Sciatic nerve (tissue), 2 donors: ENCODE data around the gene CADPS. TPM values are rescaled to one million over a fixed set of nuclear protein-coding genes. Genes with fewer than 3 reads are reported as not detected.

Experiments used
- ATAC-seq: fragments of 200-7000 bp; cut with Tn5 transposase; one replicate; pipeline ENCODE4 v1.9.1; 2020; ENCODE audit warnings: mild to moderate bottlenecking, moderate library complexity
- DNase-seq: peaks from one replicate; pipeline ENCODE4 v3.0.0-alpha.2; 2020; ENCODE audit warnings: low spot score
- intact Hi-C: fragments of 100-400 bp; cut with DNase I; formaldehyde crosslinking; loops from one replicate; pipeline ENCODE4 v1.14.2; 2022
- total RNA-seq: library from RNA; stranded (reverse); fragmentation: NEBNext Ultra II Directional; extraction: Animal tissue kit (Norgen Biotek cat#: 25700); gene quantifications from one replicate; pipeline ENCODE4 v1.2.1, GENCODE V29; 2021
- donor health status: DM: no; HTN: no; CAD: no.
- donor health status: DM: no; HTN: no; CAD: no.

Gene CADPS
- total RNA-seq, 1 donor from 2014 or later = 1.1 TPM

DNA sequence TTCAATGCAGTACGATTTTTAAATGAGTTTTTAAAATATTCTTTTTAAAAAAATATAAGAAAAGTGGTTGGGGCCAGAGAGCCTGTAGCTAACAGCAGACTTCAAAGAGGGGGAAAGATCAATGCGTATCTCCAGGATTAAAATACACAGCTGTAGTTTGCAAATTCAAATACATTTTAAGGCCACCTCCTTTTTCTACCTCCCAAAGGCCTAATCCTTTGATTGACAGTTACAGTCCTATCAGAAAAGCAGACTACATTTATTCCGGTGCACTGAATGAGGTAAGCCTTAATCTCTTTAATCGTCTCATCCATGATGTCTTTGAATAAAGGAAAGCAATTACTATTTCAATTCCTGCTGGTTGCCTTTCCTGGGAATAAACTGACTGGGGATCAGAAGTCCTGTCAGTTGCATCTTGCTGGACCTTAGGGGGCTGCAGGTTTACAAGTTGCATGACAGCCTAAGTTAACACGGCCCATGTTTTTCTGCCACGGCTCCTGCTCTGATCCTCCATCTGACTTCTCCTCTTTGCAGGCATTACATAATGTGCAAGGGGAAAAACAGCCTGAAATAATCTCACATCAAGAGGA lies 51.7 kb downstream of the CADPS start:
- intact Hi-C loops = no loop called here
- ATAC-seq (no peak), DNase-seq (no peak)

DNA sequence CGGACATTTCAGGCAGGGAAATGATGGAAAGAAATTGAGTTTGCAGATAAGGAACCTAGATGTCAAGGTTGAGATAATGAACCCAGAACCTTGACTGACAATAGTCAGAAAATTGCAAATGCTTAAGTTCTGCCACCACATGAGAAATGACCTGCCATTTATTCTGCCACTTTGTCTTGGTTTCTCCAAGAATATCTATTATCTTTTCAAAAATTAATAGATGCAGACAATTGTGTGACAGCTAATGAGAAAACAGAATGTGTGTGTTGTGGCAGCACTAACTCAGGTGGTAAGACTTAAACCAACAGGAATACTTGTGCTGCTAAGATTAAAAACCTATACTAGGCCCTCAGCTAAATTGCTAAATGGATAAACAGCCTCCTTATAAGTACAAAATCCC lies 52.3 kb downstream of the CADPS start:
- ATAC-seq (no peak), DNase-seq (no peak)
- intact Hi-C loops = no loop called here

DNA sequence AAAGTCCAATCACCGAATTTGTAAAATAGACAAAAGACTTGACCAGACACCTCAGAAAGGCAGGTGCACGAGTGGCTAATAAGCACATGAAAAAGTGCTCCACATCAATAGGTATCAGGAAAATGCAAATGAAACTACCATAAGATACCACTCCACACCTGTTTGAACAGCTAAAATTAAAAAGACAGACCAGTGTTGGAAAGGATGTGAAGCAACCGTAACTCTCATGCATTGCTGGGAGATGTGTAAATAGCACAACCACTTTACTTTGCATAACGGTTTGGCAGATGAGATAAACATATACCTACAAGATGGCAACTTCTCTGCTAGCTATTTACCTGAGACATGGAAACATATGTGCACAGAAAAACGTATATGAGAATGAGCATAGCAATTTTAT lies 56.9 kb downstream of the CADPS start:
- no peak for DNase-seq
- no peak for ATAC-seq
- intact Hi-C loops = no loop called here

DNA sequence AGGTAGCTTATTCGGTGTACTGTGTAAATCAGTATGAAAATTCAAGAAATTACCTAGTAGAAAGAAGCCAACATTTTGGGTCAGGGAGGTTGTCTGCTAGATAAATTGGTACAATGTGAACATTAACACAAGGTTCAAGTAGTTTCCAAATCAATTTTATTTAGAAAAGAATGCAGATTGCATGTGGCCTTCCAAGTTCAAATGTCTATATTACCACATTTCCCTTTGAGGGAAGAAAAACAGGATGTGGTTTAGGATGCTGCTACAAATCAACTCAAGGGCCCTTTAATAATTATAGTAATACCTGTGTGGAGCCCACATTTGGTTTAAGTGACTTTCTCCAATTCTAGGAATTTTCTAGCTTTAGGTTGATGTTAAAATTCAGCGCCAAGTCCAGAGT lies 57.5 kb downstream of the CADPS start:
- intact Hi-C loops = no loop called here
- DNase-seq (no peak), ATAC-seq (no peak)

DNA sequence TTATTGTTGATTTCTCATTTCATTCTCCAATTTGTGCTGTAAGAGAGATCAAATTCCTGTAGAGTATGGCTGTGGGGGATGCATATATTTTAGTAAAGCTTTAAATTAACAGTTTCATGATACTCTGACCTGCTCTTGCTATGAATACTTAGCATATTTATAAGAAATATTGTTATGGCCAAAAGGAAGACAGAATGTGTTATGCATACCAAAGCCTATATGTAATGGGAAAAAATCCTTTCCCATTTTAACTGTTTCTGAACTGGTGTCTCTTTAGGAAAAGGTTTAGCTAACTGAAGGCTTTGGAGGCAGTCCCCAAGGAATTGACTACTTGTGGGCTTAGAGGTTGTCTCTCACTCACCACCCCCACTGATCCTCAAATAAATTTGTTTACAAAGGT lies 59.2 kb downstream of the CADPS start:
- no peak for DNase-seq
- intact Hi-C loops = no loop called here
- ATAC-seq = no peak

DNA sequence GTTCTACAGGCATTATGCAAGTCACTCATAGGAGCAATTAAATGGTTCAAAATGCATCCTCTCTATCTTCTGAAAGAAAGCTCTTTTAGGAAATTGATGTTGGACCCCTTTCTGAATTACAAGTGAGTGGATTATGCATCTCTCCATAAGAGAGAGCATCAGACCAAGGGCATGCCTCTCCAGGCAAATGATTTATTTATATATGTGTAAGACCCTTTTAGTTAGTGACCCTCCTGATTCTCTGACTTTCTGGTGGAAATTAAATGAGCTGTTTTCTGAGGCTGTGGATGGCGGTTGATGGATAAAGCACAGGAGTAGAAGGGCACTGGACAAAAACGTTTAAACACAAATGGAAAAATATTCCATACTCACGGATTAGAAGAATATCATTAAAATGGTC lies 62.6 kb downstream of the CADPS start:
- intact Hi-C loops = no loop called here
- ATAC-seq = no peak
- DNase-seq = no peak

DNA sequence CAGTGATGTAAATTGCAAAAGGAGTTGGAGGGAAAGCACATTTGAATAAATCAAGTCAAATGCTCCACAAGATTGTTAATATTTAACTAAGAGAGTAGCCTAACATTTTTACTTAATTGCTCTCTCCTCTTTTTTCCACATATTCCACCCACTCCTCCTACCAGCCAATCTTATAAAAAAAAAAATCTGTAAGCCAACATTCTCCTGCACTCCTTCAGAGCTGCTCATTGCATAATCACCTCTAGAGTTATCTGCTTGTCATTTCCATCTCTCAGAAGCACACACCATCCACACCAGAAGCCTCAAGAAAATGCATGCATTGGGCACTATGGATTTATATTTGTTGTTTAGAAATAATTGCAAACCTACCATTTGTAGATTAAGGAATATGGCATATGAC lies 64.1 kb downstream of the CADPS start:
- DNase-seq (no peak), ATAC-seq (no peak)
- intact Hi-C loops = no loop called here

DNA sequence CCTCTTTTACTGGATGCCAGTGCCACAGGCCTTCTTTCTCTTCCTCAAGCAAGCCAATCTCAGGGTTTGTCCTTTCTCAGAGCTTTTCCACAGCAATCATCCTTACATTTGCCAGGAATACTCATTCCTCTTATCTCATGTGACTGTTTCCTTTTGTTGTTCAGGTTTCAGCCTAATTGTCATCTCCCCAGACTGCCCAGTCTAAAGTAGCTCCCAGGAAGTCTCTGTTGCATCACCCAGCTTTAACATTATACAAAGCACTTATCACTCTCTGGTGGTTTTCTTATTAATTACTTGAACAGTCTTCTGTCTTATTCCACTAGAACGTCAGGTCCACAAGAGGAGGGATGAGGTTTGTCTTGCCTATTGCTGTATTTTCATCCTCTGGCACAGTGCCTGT lies 65.8 kb downstream of the CADPS start:
- ATAC-seq (no peak), DNase-seq (no peak)
- intact Hi-C loops = no loop called here

DNA sequence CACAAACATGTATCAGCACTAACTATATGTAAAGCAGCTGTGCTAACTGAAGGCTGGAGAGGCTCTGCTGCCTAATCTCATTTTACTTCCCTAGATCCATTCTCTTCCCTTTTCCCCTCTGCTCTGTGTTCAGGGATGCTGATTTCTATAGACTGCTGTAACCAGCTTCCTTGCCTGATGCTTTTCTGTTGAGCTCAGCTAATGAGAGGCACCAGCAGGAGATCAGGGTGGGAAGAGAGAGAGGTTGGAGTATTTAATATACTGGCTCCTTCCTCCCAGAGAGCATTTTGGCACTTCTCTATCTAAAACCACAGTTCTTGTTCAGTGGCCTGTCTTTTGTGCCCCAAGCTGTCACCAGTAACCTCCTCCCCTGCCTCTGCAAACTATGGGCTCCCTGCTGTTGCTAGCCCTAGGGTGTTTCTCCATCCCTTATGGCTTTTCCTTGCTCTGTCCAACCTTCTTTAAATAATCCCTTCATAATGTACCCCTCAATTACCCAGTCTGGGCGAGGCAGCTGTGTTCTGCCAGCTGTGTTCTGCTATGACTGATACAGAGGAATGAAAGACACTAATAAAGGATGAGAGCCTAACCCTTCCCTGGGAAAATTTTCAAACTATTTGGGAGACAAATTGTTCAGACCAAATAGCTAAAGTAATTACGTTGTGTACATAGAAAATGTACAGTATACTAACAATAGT lies 69.5 kb downstream of the CADPS start:
- intact Hi-C loops = no loop called here
- no peak for DNase-seq
- ATAC-seq = no peak

DNA sequence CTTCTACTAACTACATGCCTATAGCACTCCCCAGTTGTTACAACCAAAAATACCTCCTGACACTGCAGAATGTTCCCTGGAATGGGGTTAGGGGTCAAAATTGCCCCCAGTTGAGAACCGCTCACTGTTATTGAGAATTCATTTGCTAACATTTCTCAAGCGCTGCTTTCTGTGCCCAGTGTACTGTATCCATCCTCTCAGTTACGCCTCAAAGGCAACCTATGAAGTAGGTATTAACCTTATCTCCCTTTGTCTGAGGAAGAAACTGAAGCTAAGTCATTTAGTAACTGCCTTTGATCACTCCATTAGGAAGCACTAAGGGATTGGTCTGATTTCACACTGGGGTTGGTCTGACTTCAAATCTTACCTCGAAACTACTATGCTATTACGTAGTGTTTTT lies 70.1 kb downstream of the CADPS start:
- DNase-seq (no peak), ATAC-seq (no peak)
- intact Hi-C loops = no loop called here

DNA sequence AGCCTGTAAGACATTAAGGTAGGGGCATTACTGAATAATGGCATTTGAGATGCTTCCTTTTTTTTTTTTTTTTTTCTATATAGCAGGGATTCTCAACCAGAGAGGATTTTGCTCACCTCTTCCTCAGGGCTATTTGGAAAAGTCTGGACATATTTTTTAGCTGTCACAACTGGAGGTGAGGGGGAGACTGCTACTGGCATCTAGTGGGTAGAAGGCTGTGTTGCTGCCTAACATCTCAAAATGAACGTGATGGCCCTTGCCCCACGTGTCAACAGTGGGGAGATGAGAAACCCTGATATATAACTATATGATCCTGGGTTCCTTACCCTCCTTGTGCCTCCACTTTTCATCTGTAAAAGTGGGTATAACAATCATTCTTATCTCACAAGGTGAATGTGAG lies 71.9 kb downstream of the CADPS start:
- no peak for DNase-seq
- ATAC-seq = no peak
- intact Hi-C loops = no loop called here

DNA sequence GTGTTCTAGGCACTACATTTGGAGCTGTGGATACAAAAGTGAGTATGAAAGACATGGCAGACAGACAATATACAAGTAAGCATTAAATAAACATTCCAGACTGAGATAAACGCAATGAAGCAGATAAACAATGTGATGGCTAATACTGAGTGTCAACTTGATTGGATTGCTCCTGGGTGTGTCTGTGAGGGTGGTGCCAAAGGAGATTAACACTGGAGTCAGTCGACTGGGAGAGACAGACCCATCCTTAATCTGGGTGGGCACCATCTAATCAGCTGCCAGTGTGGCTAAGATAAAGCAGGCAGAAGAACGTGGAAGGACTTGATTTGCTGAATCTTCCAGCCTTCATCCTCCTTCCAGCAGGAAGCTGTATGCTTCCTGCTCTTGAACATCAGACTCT lies 77.2 kb downstream of the CADPS start:
- ATAC-seq = no peak
- intact Hi-C loops = no loop called here

DNA sequence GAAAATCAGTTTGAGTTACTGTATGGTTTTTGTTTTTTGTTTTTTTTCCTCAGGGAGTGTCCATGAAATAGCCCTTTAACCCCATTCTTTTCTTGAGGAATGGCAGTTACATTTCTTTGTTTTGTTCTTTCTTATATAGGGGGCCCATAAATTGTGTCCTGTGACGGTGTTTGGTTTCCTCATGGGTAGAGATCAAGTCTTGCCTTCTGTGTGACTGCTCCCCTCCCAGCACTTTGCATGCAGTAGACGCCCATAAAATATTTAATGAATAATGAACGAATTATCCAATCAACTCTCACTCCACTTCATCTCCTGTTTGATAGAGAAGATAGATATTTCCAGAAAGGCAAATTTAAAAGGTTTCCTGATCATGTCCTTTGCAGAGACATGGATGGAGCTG lies 78.1 kb downstream of the CADPS start:
- ATAC-seq (no peak), DNase-seq (no peak)
- intact Hi-C loops = no loop called here

More for the DNA sequence above, 77.2 kb downstream of the CADPS start:
- DNase-seq = no peak

DNA sequence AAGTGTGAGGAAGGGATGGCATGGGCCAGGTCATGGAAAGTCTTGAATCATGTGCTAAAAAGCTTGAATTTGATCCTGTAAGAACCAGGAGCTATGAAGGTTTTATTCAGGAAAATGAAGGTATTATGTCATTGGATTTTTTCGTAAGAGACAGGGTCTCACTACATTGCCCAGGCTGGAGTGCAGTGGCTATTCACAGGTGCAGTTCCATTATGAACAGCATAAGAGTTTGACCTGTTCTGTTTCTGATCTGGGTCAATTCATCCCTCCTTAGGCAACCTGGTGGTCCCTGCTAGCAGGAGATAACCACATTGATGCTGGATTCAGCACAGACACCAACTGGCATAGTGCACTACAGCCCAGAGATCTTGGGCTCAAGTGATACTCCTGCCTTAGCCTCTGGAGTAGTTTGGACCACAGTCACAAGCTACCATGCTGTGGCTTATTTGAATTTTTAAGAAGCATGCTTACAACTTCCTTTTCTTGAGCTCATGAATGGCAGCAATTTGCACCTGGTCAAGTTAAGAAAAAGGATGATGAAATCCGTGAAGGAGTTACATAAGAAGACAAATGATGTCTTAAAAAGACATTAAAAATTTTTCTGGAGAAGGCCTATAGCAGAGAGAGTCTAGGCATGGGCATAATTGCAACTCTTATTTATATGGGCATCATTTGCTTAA lies 79.1 kb downstream of the CADPS start:
- intact Hi-C loops = no loop called here
- DNase-seq (no peak), ATAC-seq (no peak)

DNA sequence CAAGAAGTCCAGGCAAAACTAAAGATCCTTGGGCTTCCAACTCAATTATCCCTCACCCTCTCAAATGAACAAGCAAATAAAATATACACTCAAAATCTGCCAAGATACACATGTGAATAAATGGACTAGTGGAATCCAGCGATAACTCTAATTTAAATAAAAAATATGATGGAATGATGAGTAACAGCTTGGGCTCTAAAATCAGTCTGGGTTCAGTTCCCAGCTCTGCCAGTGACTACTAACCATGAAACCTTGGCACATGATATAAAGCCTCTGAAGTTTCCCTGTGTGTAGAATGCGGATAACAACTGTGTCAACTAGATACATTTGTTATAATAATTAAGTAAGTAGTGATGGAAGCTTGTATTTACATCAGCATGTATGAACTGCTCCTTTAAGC lies 81.3 kb downstream of the CADPS start:
- ATAC-seq (no peak), DNase-seq (no peak)
- intact Hi-C loops = no loop called here

DNA sequence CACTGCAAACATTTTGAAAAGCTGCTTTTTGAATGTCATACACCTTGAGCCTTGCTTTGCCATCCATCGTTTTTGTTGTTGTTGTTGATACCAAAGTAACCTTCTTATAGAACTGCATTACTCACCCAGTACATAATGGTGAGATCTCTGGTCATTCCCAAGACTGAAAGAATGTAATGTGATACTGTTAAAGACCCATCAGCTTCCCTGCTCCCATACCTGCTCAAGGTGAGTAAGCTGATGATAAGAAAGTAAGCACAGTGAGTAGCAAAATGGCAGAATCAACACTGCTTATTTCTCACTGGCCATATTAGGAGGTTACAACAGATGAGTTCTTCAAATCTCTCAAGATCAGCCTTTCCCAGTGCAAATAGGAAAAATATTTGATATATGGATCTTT lies 89.8 kb downstream of the CADPS start:
- intact Hi-C loops = no loop called here
- DNase-seq (no peak), ATAC-seq (no peak)

DNA sequence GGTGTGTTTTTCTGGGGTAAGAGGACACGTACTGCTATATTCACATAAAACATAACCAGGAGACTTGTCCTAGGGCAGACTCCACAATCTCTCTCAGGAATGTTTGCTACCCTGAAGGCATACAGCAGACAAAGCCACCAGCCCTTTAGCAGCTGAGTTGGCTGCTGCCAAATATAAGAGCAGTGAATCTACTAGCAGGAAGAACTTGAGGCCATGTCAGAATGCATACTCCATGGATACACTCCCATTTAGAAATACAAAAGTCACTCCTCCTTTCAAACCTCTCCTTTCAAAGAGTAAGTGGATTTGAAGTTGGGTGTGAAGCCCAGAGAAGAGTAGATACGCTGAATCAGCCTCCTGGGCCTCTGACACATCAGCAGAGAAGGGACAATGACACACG lies 94.1 kb downstream of the CADPS start:
- ATAC-seq = no peak
- intact Hi-C loops = no loop called here
- DNase-seq = no peak

DNA sequence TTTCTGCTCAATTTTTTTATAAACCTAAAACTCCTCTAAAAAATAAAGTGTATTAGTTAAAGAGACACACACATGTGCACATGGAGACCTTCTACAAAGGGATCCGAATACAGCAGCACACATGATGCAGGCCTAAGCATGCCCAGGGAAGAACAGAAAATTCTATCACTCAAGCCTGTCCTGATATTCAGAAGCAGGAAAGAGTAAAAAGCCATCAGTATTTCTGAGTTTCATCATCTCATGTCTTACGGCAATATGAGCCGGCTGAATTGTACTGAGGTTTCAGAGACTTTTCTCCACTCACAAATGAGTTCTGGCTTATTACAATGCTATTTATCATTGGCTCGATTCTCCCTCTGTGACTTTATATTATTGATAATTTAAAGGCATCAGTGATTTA lies 97.5 kb downstream of the CADPS start:
- no peak for ATAC-seq
- no peak for DNase-seq
- intact Hi-C loops = no loop called here

DNA sequence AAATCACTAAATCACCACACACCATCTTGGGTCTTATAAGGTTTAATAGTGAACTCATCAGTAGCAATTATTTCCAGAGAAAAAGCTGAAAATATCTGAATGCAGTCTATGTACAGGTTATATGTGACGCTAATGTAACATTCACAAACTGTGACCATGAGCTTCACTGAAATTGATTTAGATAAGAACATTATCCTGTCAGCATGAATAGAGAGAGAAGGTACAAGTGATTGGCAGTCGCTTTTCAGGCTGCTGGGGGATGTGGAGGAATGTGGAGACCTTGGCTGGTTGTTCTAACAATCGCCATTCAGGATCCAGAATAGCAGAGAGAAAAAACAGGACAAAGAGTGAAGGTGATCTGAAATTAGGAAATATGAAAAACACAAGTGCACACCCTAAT lies 98.1 kb downstream of the CADPS start:
- DNase-seq (no peak), ATAC-seq (no peak)
- intact Hi-C loops = no loop called here

DNA sequence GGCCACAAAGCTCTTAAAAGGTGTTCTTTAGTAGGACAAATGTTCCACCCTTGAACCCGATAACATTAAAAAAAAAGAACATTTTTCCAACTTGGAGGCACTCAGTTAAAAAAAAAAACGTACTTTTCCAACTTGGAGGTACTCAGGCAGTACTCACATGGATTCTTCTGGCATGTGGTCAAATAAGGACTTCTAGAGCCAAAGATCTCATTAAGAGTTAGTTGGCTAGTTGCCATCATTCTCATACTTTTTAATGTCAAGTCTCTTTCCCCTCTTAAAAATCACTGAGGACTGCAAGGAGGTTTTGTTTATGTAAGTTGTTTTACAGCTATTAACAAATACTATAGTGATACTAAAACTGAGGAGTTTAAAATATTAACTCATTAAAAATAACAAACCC lies 101.0 kb downstream of the CADPS start:
- DNase-seq (no peak), ATAC-seq (no peak)
- intact Hi-C loops = no loop called here
